H1 (cell line): Measurements from ENCODE around the gene SPAG16. TPM values are rescaled to one million over a fixed set of nuclear protein-coding genes. Genes with fewer than 3 reads are reported as not detected.

Experiments
- CTCF ChIA-PET: fragments of 300-600 bp; sonication (Branson Sonifier 250); formaldehyde crosslinking; loops from one replicate; lab custom pipeline; 2021; ENCODE audit not compliant: partially characterized antibody; lab: Charles Lee
- POLR2A ChIA-PET: fragments of 300-600 bp; sonication (Branson Sonifier 250); formaldehyde crosslinking; loops from one replicate; lab custom pipeline; 2021; ENCODE audit warnings: inconsistent platforms; ENCODE audit not compliant: partially characterized antibody; lab: Charles Lee
- DNase-seq, 2 experiments: peaks; one replicate each; pipeline versions ENCODE4 v3.0.0 to v3.0.0-alpha.2; 2010 to 2022; ENCODE audit warnings: low spot score in 2 of 2, low read depth in 1 of 2, mixed read lengths in 1 of 2
- FAIRE-seq: peaks from 2 replicates; lab custom pipeline; 2011; peaks lifted over from hg19 to GRCh38; lab: Jason Lieb, UNC
- H2AFZ ChIP-seq: 2 replicates; pipeline ENCODE4 v1.8.1; 2012; ENCODE audit warnings: low read length, inconsistent platforms
- H2AK5ac ChIP-seq: 2 replicates; pipeline ENCODE4 v1.6.1; 2013; ENCODE audit warnings: low read depth, low read length
- H2BK120ac ChIP-seq: replicated peaks from 2 replicates; pipeline ENCODE3; 2013; ENCODE audit warnings: low read depth, low read length, inconsistent platforms
- H2BK12ac ChIP-seq: 2 replicates; pipeline ENCODE4 v1.6.1; 2013; ENCODE audit warnings: low read depth, low read length
- H2BK15ac ChIP-seq: 2 replicates; pipeline ENCODE4 v1.6.1; 2013; ENCODE audit warnings: low read length
- H2BK20ac ChIP-seq: 2 replicates; pipeline ENCODE4 v1.6.1; 2013; ENCODE audit warnings: low read length
- H2BK5ac ChIP-seq: 2 replicates; pipeline ENCODE4 v1.6.1; 2013; ENCODE audit warnings: low read depth, low read length
- H3K14ac ChIP-seq: 2 replicates; pipeline ENCODE4 v1.6.1; 2013; ENCODE audit warnings: inconsistent platforms; ENCODE audit not compliant: insufficient read length
- H3K18ac ChIP-seq: 2 replicates; pipeline ENCODE4 v1.6.1; 2013; ENCODE audit warnings: low read length; ENCODE audit errors: extremely low read depth
- H3K23ac ChIP-seq: 2 replicates; pipeline ENCODE4 v1.6.1; 2013; ENCODE audit warnings: inconsistent platforms; ENCODE audit not compliant: insufficient read length
- H3K23me2 ChIP-seq: 2 replicates; pipeline ENCODE4 v1.6.1; 2013; ENCODE audit warnings: low read depth, low read length
- H3K27ac ChIP-seq: 2 replicates; pipeline ENCODE4 v1.6.1; 2011; ENCODE audit warnings: low read depth, low read length, inconsistent platforms
- H3K27me3 ChIP-seq, 4 experiments: replicated peaks in 1 of 4; 1 replicate in 1 of 4; 2 replicates in 3 of 4; pipeline versions ENCODE4 v1.6.1 to v1.8.1; 2011 to 2013; ENCODE audit warnings: low read length in 3 of 4, mild to moderate bottlenecking in 3 of 4, inconsistent platforms in 2 of 4, mixed read lengths in 2 of 4, moderate library complexity in 1 of 4; ENCODE audit not compliant: control insufficient read depth in 3 of 4, insufficient read depth in 3 of 4; ENCODE audit errors: extremely low read depth in 1 of 4
- H3K36me3 ChIP-seq, 4 experiments: 2 replicates each; pipeline versions ENCODE4 v1.6.1 to v1.8.1; 2011 to 2013; ENCODE audit warnings: mild to moderate bottlenecking in 4 of 4, low read length in 3 of 4, moderate library complexity in 2 of 4, control low read depth in 1 of 4, inconsistent platforms in 1 of 4; ENCODE audit not compliant: insufficient read depth in 4 of 4, control insufficient read depth in 2 of 4
- H3K4ac ChIP-seq: replicated peaks from 2 replicates; pipeline ENCODE3; 2013; ENCODE audit warnings: low read length, low read depth, mixed read lengths, inconsistent platforms; ENCODE audit not compliant: insufficient read length
- H3K4me1 ChIP-seq, 4 experiments: replicated peaks in 1 of 4; 1 replicate in 1 of 4; 2 replicates in 3 of 4; pipeline versions ENCODE4 v1.6.1 to v1.8.1; 2011 to 2013; ENCODE audit warnings: low read length in 3 of 4, inconsistent platforms in 2 of 4, mixed read lengths in 1 of 4; ENCODE audit not compliant: insufficient read depth in 4 of 4, control insufficient read depth in 3 of 4
- H3K4me2 ChIP-seq, 2 experiments: 2 replicates each; pipeline versions ENCODE4 v1.6.1 to v1.8.1; 2011 to 2013; ENCODE audit warnings: low read depth in 2 of 2, low read length in 2 of 2, control low read depth in 1 of 2, inconsistent platforms in 1 of 2, mild to moderate bottlenecking in 1 of 2; ENCODE audit not compliant: insufficient read depth in 1 of 2
- H3K4me3 ChIP-seq, 4 experiments: fragments of 200-600, 300-600 bp in 1 of 4; sonication (generic), shearing (Covaris generic), sonication (Bioruptor Twin) in 1 of 4; 2 replicates each; pipeline versions ENCODE4 v1.5.1 to v1.8.1; 2011 to 2016; ENCODE audit warnings: low read length in 4 of 4, low read depth in 3 of 4, control low read depth in 2 of 4, inconsistent platforms in 2 of 4, mild to moderate bottlenecking in 2 of 4, mixed read lengths in 1 of 4, moderate library complexity in 1 of 4; ENCODE audit not compliant: insufficient read depth in 2 of 4; ENCODE audit errors: extremely low read depth in 1 of 4
- H3K56ac ChIP-seq: replicated peaks from 2 replicates; pipeline ENCODE3; 2013; ENCODE audit warnings: low read depth, mild to moderate bottlenecking, mixed read lengths, low read length, inconsistent platforms; ENCODE audit not compliant: insufficient read length
- H3K79me1 ChIP-seq: 2 replicates; pipeline ENCODE4 v1.6.1; 2013; ENCODE audit warnings: low read depth, low read length, control low read depth
- H3K79me2 ChIP-seq, 2 experiments: 2 replicates each; pipeline versions ENCODE4 v1.6.1 to v1.8.1; 2012 to 2013; ENCODE audit warnings: low read length in 2 of 2, mild to moderate bottlenecking in 2 of 2, inconsistent platforms in 1 of 2; ENCODE audit not compliant: insufficient read depth in 2 of 2, control insufficient read depth in 1 of 2
- H3K9ac ChIP-seq, 4 experiments: replicated peaks in 1 of 4; 1 replicate in 1 of 4; 2 replicates in 3 of 4; pipeline versions ENCODE4 v1.6.1 to v1.8.1; 2011 to 2013; ENCODE audit warnings: low read depth in 3 of 4, low read length in 3 of 4, control low read depth in 2 of 4, mild to moderate bottlenecking in 2 of 4, moderate library complexity in 2 of 4, inconsistent platforms in 1 of 4; ENCODE audit errors: extremely low read depth in 1 of 4
- H3K9me3 ChIP-seq, 2 experiments: 2 replicates each; pipeline versions ENCODE4 v1.6.1 to v1.8.1; 2012 to 2013; ENCODE audit warnings: mild to moderate bottlenecking in 2 of 2, moderate library complexity in 2 of 2, control low read depth in 1 of 2, inconsistent platforms in 1 of 2, low read depth in 1 of 2, low read length in 1 of 2, mixed read lengths in 1 of 2; ENCODE audit not compliant: insufficient read depth in 2 of 2
- H4K20me1 ChIP-seq, 2 experiments: replicated peaks in 1 of 2; 2 replicates each; pipeline versions ENCODE3 to v1.8.1; 2011 to 2013; ENCODE audit warnings: inconsistent platforms in 2 of 2, low read length in 2 of 2, mild to moderate bottlenecking in 1 of 2; ENCODE audit not compliant: insufficient read depth in 2 of 2, control insufficient read depth in 1 of 2
- H4K5ac ChIP-seq: 2 replicates; pipeline ENCODE4 v1.6.1; 2013; ENCODE audit warnings: low read length, low read depth, mixed read lengths, inconsistent platforms; ENCODE audit not compliant: insufficient read length
- H4K8ac ChIP-seq: 2 replicates; pipeline ENCODE4 v1.8.0; 2013; ENCODE audit warnings: mild to moderate bottlenecking, moderate library complexity, low read length, inconsistent platforms; ENCODE audit not compliant: insufficient read depth; ENCODE audit errors: extremely low read depth
- H4K91ac ChIP-seq: replicated peaks from 2 replicates; pipeline ENCODE3; 2013; ENCODE audit warnings: low read length, mixed read lengths, inconsistent platforms; ENCODE audit not compliant: insufficient read length
- BRCA1 ChIP-seq: IDR thresholded peaks from 2 replicates; pipeline ENCODE4 v1.6.1; 2012; ENCODE audit warnings: low read depth, low read length, improper control_type of control experiment
- CBX8 ChIP-seq: fragments of 300-800, 300-1000 bp; sonication (generic); IDR thresholded peaks from 2 replicates; pipeline ENCODE4 v1.7.1; 2016; ENCODE audit warnings: low read depth, low read length, borderline replicate concordance
- GTF2F1 ChIP-seq: IDR thresholded peaks from 2 replicates; pipeline ENCODE4 v1.6.1; 2012; ENCODE audit warnings: low read depth, low read length, improper control_type of control experiment, borderline replicate concordance
- JUN ChIP-seq: IDR thresholded peaks from 2 replicates; pipeline ENCODE4 v1.6.1; 2011; ENCODE audit warnings: low read depth, mild to moderate bottlenecking, improper control_type of control experiment, low read length
- KDM1A ChIP-seq: fragments of 200-600, 300-600 bp; sonication (generic); IDR thresholded peaks from 2 replicates; pipeline ENCODE4 v1.7.1; 2016; ENCODE audit warnings: mild to moderate bottlenecking, low read length, borderline replicate concordance
- POU5F1 ChIP-seq: IDR thresholded peaks from 2 replicates; pipeline ENCODE4 v1.6.1; 2011; ENCODE audit warnings: low read depth, mild to moderate bottlenecking, low read length, moderate library complexity
- RFX5 ChIP-seq: IDR thresholded peaks from 2 replicates; pipeline ENCODE4 v1.6.1; 2011; ENCODE audit warnings: low read depth, low read length, improper control_type of control experiment, borderline replicate concordance
- RXRA ChIP-seq: IDR thresholded peaks from 2 replicates; pipeline ENCODE4 v1.6.1; 2011; ENCODE audit warnings: low read depth, mild to moderate bottlenecking, low read length, moderate library complexity; ENCODE audit not compliant: insufficient read depth
- SIN3A ChIP-seq, 2 experiments: IDR thresholded peaks in 1 of 2; conservative IDR thresholded peaks in 1 of 2; 2 replicates each; pipeline ENCODE4 v1.6.1; 2011 to 2012; ENCODE audit warnings: low read length in 2 of 2, improper control_type of control experiment in 1 of 2, low read depth in 1 of 2, mild to moderate bottlenecking in 1 of 2
- SP4 ChIP-seq: IDR thresholded peaks from 2 replicates; pipeline ENCODE4 v1.6.1; 2012; ENCODE audit warnings: low read length, inconsistent platforms
- TAF1 ChIP-seq: IDR thresholded peaks from 2 replicates; pipeline ENCODE4 v1.6.1; 2011; ENCODE audit warnings: mild to moderate bottlenecking, low read depth, low read length
- TEAD4 ChIP-seq: IDR thresholded peaks from 2 replicates; pipeline ENCODE4 v1.6.1; 2012; ENCODE audit warnings: low read depth, low read length, inconsistent platforms, mixed read lengths
- WGBS, 2 experiments: shearing (Covaris generic) in 1 of 2; methylation state at CpG; one replicate each; pipeline versions ENCODE4 v1.1.6 to v1.1.7; 2013 to 2015; ENCODE audit warnings: low lambda C conversion rate in 2 of 2, mixed read lengths in 2 of 2, inconsistent platforms in 1 of 2, low coverage in 1 of 2, missing lambda C conversion rate in 1 of 2; ENCODE audit not compliant: insufficient replicate concordance in 2 of 2, insufficient coverage in 1 of 2, insufficient read length in 1 of 2; ENCODE audit errors: extremely low coverage in 1 of 2, missing lambda C conversion rate in 1 of 2; 5-methylcytosine and 5-hydroxymethylcytosine counted together
- polyA plus RNA-seq, 7 experiments: library from polyadenylated mRNA; depleted of rRNA in 3 of 7; stranded (reverse) in 5 of 7; unstranded in 2 of 7; fragments of >200 nt in 5 of 7; fragments of 200-250 nt in 2 of 7; gene quantifications; 1 replicate in 5 of 7; 2 replicates in 1 of 7; 4 replicates in 1 of 7; pipeline versions ENCODE4 v1.2.1 to v1.2.3, GENCODE V29; 2011 to 2013; ENCODE audit warnings: missing spikeins in 2 of 7, mixed read lengths in 2 of 7
- total RNA-seq: library from RNA; stranded (reverse); fragmentation: NEBNext Ultra II Directional; extraction: Animal tissue kit (Norgen Biotek cat#: 25700); gene quantifications from 2 replicates; pipeline ENCODE4 v1.2.1, GENCODE V29; 2021

SPAG16 gene
- total and polyA plus RNA-seq, 2 of the 8 experiments (the other 6 are each of a cell fraction or from before 2014, with no cell fraction given) = 6.0 to 14.9 TPM

GRCh38 chr2:213847316-213847715 is 563.1 kb downstream of the SPAG16 start:
- Histone ChIP-seq H3K18ac (no peak overlapping the region), H3K36me3 (no peaks in the 10 kb centered on the region), H3K4me3 (no peak overlapping the region), H2BK12ac (no peak overlapping the region), H3K27ac (no peak overlapping the region), H4K8ac (no peak overlapping the region), H3K79me2 (no peaks in the 10 kb centered on the region), H3K56ac (no peak overlapping the region), H2BK20ac (no peak overlapping the region), H2BK15ac (no peak overlapping the region), H4K5ac (no peak overlapping the region), H3K27me3 (no peaks in the 10 kb centered on the region), H3K23me2 (no peaks in the 10 kb centered on the region), H3K4me1 (no peaks in the 10 kb centered on the region), H2BK5ac (no peak overlapping the region), H3K9me3 (no peaks in the 10 kb centered on the region), H3K9ac (no peak overlapping the region), H2AK5ac (no peak overlapping the region), H2AFZ (no peak overlapping the region), H4K20me1 (no peaks in the 10 kb centered on the region), H3K4ac (no peak overlapping the region), H3K14ac (no peak overlapping the region), H2BK120ac (no peak overlapping the region), H3K79me1 (no peaks in the 10 kb centered on the region), H4K91ac (no peak overlapping the region), H3K4me2 (no peak overlapping the region), H3K23ac (no peak overlapping the region)
- WGBS, 2 experiments = 90% methylated on average over 3 of the region's 3 CpGs; no CpG with 5 or more reads in 1 of the 2 experiments
- ChIA-PET CTCF (interaction anchor here (1.1 kb wide), 1 partner anchor 117 kb away, joined by 3 read pairs; no protein-coding TSS in a partner anchor), POLR2A (no interaction called here)
- TF ChIP-seq SP4 (no peak), TAF1 (no peak), POU5F1 (no peak), SIN3A (conservative IDR thresholded peaks at IDR 0.05 in 1 of 2, IDR thresholded peaks at IDR 0.05 in 1 of 2; ENCODE audit: low read depth in 1 of 2, low read length in 2 of 2) (no peak), JUN (no peak), TEAD4 (no peak), BRCA1 (no peak), KDM1A (no peak), GTF2F1 (no peak), RFX5 (no peak), CBX8 (no peak), RXRA (no peak)
- FAIRE-seq (no peak), DNase-seq (no peak)
